WTC11 (cell line): ENCODE measurements around the gene CNOT6L. TPM values are rescaled to one million over a fixed set of nuclear protein-coding genes. Genes with fewer than 3 reads are reported as not detected.

Experiments used
- ATAC-seq: fragments of 200-7000 bp; cut with Tn5 transposase; 2 replicates; pipeline ENCODE4 v1.10.0; 2021; ENCODE audit warnings: mild to moderate bottlenecking, moderate library complexity
- CTCF ChIA-PET: fragments of 300-600 bp; sonication (Branson Sonifier 250); formaldehyde crosslinking; loops from one replicate; lab custom pipeline; 2021; ENCODE audit warnings: antibody characterized with exemption; lab: Charles Lee
- POLR2A ChIA-PET: fragments of 350-600 bp; sonication (Branson Sonifier 250); formaldehyde crosslinking; loops from one replicate; lab custom pipeline; 2021; ENCODE audit warnings: antibody characterized with exemption; lab: Charles Lee
- DNase-seq: peaks from one replicate; pipeline ENCODE4 v3.0.0; 2021; ENCODE audit warnings: low spot score
- H3K27ac Mint-ChIP-seq: 2 replicates; pipeline ENCODE4 v1.8.0; 2021; ENCODE audit warnings: mixed read lengths
- H3K27me3 Mint-ChIP-seq: 2 replicates; pipeline ENCODE4 v1.8.0; 2021; ENCODE audit warnings: low read depth, mild to moderate bottlenecking, moderate library complexity, mixed read lengths
- H3K36me3 Mint-ChIP-seq: 2 replicates; pipeline ENCODE4 v1.8.0; 2021; ENCODE audit warnings: mixed read lengths
- H3K4me1 Mint-ChIP-seq: 2 replicates; pipeline ENCODE4 v1.8.0; 2022; ENCODE audit warnings: mixed read lengths
- H3K4me3 Mint-ChIP-seq: 2 replicates; pipeline ENCODE4 v1.8.0; 2021; ENCODE audit warnings: mild to moderate bottlenecking, moderate library complexity, mixed read lengths
- H3K9me3 Mint-ChIP-seq: 2 replicates; pipeline ENCODE4 v1.8.0; 2021; ENCODE audit warnings: mixed read lengths
- ATF1 ChIP-seq: sonication (generic); formaldehyde crosslinking; IDR thresholded peaks from 2 replicates; pipeline ENCODE4 v1.8.1; 2023; ENCODE audit warnings: mild to moderate bottlenecking, moderate library complexity, missing genetic modification reagents
- ATF2 ChIP-seq: sonication (generic); formaldehyde crosslinking; IDR thresholded peaks from 2 replicates; pipeline ENCODE4 v1.8.1; 2022; ENCODE audit warnings: low read depth, missing genetic modification reagents, borderline replicate concordance
- ATF3 ChIP-seq: sonication (generic); formaldehyde crosslinking; conservative IDR thresholded peaks from 2 replicates; pipeline ENCODE4 v1.8.1; 2022; ENCODE audit warnings: mild to moderate bottlenecking, missing genetic modification reagents
- CDX4 ChIP-seq: fragments of 250-450 bp; sonication (Bioruptor Pico); IDR thresholded peaks from 2 replicates; pipeline ENCODE4 v1.9.0; 2021; ENCODE audit warnings: moderate library complexity, mild to moderate bottlenecking, inconsistent platforms, borderline replicate concordance
- CREB1 ChIP-seq: sonication (generic); formaldehyde crosslinking; IDR thresholded peaks from 2 replicates; pipeline ENCODE4 v1.8.0; 2023; ENCODE audit warnings: mild to moderate bottlenecking, missing genetic modification reagents
- E2F1 ChIP-seq: sonication (generic); formaldehyde crosslinking; IDR thresholded peaks from 2 replicates; pipeline ENCODE4 v1.8.0; 2022; ENCODE audit warnings: mild to moderate bottlenecking, missing genetic modification reagents
- FOXK1 ChIP-seq: sonication (generic); formaldehyde crosslinking; IDR thresholded peaks from 2 replicates; pipeline ENCODE4 v1.8.0; 2022; ENCODE audit warnings: mild to moderate bottlenecking, moderate library complexity, missing genetic modification reagents
- GABPB1 ChIP-seq: sonication (generic); formaldehyde crosslinking; IDR thresholded peaks from 2 replicates; pipeline ENCODE4 v1.8.1; 2023; ENCODE audit warnings: mild to moderate bottlenecking, missing genetic modification reagents
- HMGXB4 ChIP-seq: sonication (generic); formaldehyde crosslinking; IDR thresholded peaks from 2 replicates; pipeline ENCODE4 v1.8.1; 2023; ENCODE audit warnings: mild to moderate bottlenecking, moderate library complexity, missing genetic modification reagents
- JAZF1 ChIP-seq: fragments of 250-450 bp; sonication (Bioruptor Pico); IDR thresholded peaks from 2 replicates; pipeline ENCODE4 v1.9.0; 2021; ENCODE audit warnings: moderate library complexity, mild to moderate bottlenecking, inconsistent platforms
- NFE2L1 ChIP-seq: sonication (generic); formaldehyde crosslinking; IDR thresholded peaks from 2 replicates; pipeline ENCODE4 v1.8.1; 2023; ENCODE audit warnings: missing genetic modification reagents
- PREB ChIP-seq: sonication (generic); formaldehyde crosslinking; IDR thresholded peaks from 2 replicates; pipeline ENCODE4 v1.8.1; 2022; ENCODE audit warnings: mild to moderate bottlenecking, missing genetic modification reagents, moderate library complexity, borderline replicate concordance
- ZNF317 ChIP-seq: sonication (generic); formaldehyde crosslinking; IDR thresholded peaks from 2 replicates; pipeline ENCODE4 v1.8.1; 2023; ENCODE audit warnings: low read depth, mild to moderate bottlenecking, moderate library complexity, missing genetic modification reagents, borderline replicate concordance
- ZNF425 ChIP-seq: fragments of 250-450 bp; sonication (Bioruptor Pico); conservative IDR thresholded peaks from 2 replicates; pipeline ENCODE4 v1.9.0; 2021; ENCODE audit warnings: mild to moderate bottlenecking
- total RNA-seq: library from RNA; stranded (reverse); gene quantifications from 3 replicates; pipeline ENCODE4 v1.2.3, GENCODE V29; 2021

The CNOT6L gene
- total RNA-seq, 1 experiment from 2014 or later, result 21.6 TPM

- H3K9me3 Mint-ChIP-seq, result no peaks in the 10 kb centered on the region
- no peak overlapping the region for H3K4me3 Mint-ChIP-seq
- ChIA-PET POLR2A (no interaction called here), CTCF (no interaction called here)
- H3K4me1 Mint-ChIP-seq, result peaks cover 14% of the 10 kb centered on the region
- no peak overlapping the region for H3K27ac Mint-ChIP-seq
- H3K27me3 Mint-ChIP-seq, result peaks cover 7% of the 10 kb centered on the region
- no peak for TF ChIP-seq E2F1
- no peak for TF ChIP-seq ATF3 (CRISPR knock-in tag)
- no peak for TF ChIP-seq NFE2L1
- TF ChIP-seq CDX4 (CRISPR knock-in tag), result no peak
- TF ChIP-seq ATF2 (CRISPR knock-in tag), result no peak
- TF ChIP-seq ZNF425 (CRISPR knock-in tag), result no peak
- no peak for TF ChIP-seq ATF1 (CRISPR knock-in tag)
- TF ChIP-seq PREB (CRISPR knock-in tag), result no peak
- no peak for TF ChIP-seq JAZF1 (CRISPR knock-in tag)
- TF ChIP-seq CREB1 (CRISPR knock-in tag), result no peak
- no peak for TF ChIP-seq FOXK1
- no peak for TF ChIP-seq ZNF317 (CRISPR knock-in tag)
- no peak for TF ChIP-seq HMGXB4 (CRISPR knock-in tag)
- no peak for ATAC-seq
- H3K36me3 Mint-ChIP-seq, result no peaks in the 10 kb centered on the region
- DNase-seq, result no peak
These were observed 2.6 kb downstream of the CNOT6L start for GRCh38 chr4:77816546-77816945.

- ChIA-PET CTCF (no interaction called here), POLR2A (no interaction called here)
- Mint-ChIP-seq H3K36me3 (no peaks in the 10 kb centered on the region), H3K4me1 (peaks cover 10% of the 10 kb centered on the region), H3K27ac (no peak overlapping the region), H3K27me3 (peaks cover 7% of the 10 kb centered on the region), H3K9me3 (no peaks in the 10 kb centered on the region), H3K4me3 (no peak overlapping the region)
- DNase-seq, result no peak
- no peak for ATAC-seq
- TF ChIP-seq GABPB1 (no peak), E2F1 (no peak), HMGXB4 (CRISPR knock-in tag) (no peak), PREB (CRISPR knock-in tag) (no peak)
These were observed 3.5 kb downstream of the CNOT6L start for GRCh38 chr4:77815636-77816035.
